Measurements from ENCODE around the gene DNAJC28. TPM values are rescaled to one million over a fixed set of nuclear protein-coding genes. Genes with fewer than 3 reads are reported as not detected.

Gene DNAJC28
- total RNA-seq, 3 donors from 2014 or later (not counting 1 experiment from before 2014, with no cell fraction given): 0.41 to 0.63 TPM; not detected in 1

GRCh38 chr21:33444499-33444898 is 47.0 kb downstream of the DNAJC28 start:
- Histone ChIP-seq H3K4me1 (ENCODE audit: control insufficient read depth, insufficient read depth, low read length) (peaks cover 10% of the 10 kb centered on the region), H3K36me3 (ENCODE audit: control insufficient read depth, insufficient read depth, low read length) (peaks cover 6% of the 10 kb centered on the region), H3K9me3 (ENCODE audit: control insufficient read depth, insufficient read depth, low read length) (no peaks in the 10 kb centered on the region), H3K27me3 (ENCODE audit: control insufficient read depth, insufficient read depth, low read length) (no peaks in the 10 kb centered on the region), H3K27ac (ENCODE audit: low read length) (no peak overlapping the region), H3K4me3 (ENCODE audit: low read length) (no peak overlapping the region)
- no peak overlapping the region for H3K27ac Mint-ChIP-seq
- H3K9me3 Mint-ChIP-seq: no peaks in the 10 kb centered on the region
- H3K27me3 Mint-ChIP-seq (ENCODE audit: low read depth in 2 of 2): no peaks in the 10 kb centered on the region
- DNase-seq (no peak), ATAC-seq (no peak)
- WGBS (ENCODE audit: insufficient coverage): 73% methylated on average over 2 of the region's 2 CpGs
- peaks cover 7% of the 10 kb centered on the region for H3K36me3 Mint-ChIP-seq
- H3K4me1 Mint-ChIP-seq: no peaks in the 10 kb centered on the region
- no peak for TF ChIP-seq CTCF (IDR thresholded peaks at IDR 0.05)
- H3K4me3 Mint-ChIP-seq: no peak overlapping the region
- intact Hi-C loops (cut with micrococcal nuclease): no loop called here

- Mint-ChIP-seq H3K27ac (no peak overlapping the region), H3K4me1 (no peaks in the 10 kb centered on the region), H3K27me3 (ENCODE audit: low read depth in 2 of 2) (no peaks in the 10 kb centered on the region), H3K36me3 (peaks cover 14% of the 10 kb centered on the region), H3K9me3 (no peaks in the 10 kb centered on the region), H3K4me3 (no peak overlapping the region)
- Histone ChIP-seq H3K27me3 (ENCODE audit: control insufficient read depth, insufficient read depth, low read length) (no peaks in the 10 kb centered on the region), H3K27ac (ENCODE audit: low read length) (peak overlapping the region; percentile 1), H3K36me3 (ENCODE audit: control insufficient read depth, insufficient read depth, low read length) (peaks cover 9% of the 10 kb centered on the region), H3K9me3 (ENCODE audit: control insufficient read depth, insufficient read depth, low read length) (no peaks in the 10 kb centered on the region), H3K4me1 (ENCODE audit: control insufficient read depth, insufficient read depth, low read length) (peaks cover 10% of the 10 kb centered on the region), H3K4me3 (ENCODE audit: low read length) (no peak overlapping the region)
- intact Hi-C loops (cut with micrococcal nuclease): no loop called here
- no peak for TF ChIP-seq CTCF (IDR thresholded peaks at IDR 0.05)
- WGBS (ENCODE audit: insufficient coverage): 92% methylated on average over 5 of the region's 5 CpGs
- DNase-seq: no peak
- no peak for ATAC-seq
Measured at GRCh38 chr21:33443194-33443593, 48.3 kb downstream of the DNAJC28 start.

GRCh38 chr21:33441489-33442477 is 49.7 kb downstream of the DNAJC28 start:
- Histone ChIP-seq H3K27ac (ENCODE audit: low read length) (peak overlapping the region; percentile 61), H3K4me3 (ENCODE audit: low read length) (no peak overlapping the region), H3K9me3 (ENCODE audit: control insufficient read depth, insufficient read depth, low read length) (no peaks in the 10 kb centered on the region), H3K4me1 (ENCODE audit: control insufficient read depth, insufficient read depth, low read length) (peaks cover 10% of the 10 kb centered on the region), H3K27me3 (ENCODE audit: control insufficient read depth, insufficient read depth, low read length) (no peaks in the 10 kb centered on the region), H3K36me3 (ENCODE audit: control insufficient read depth, insufficient read depth, low read length) (peaks cover 14% of the 10 kb centered on the region)
- no peak for ATAC-seq
- intact Hi-C loops (cut with micrococcal nuclease): no loop called here
- no peak for TF ChIP-seq CTCF (IDR thresholded peaks at IDR 0.05)
- 74% methylated on average over 11 of the region's 11 CpGs for WGBS (ENCODE audit: insufficient coverage)
- Mint-ChIP-seq H3K9me3 (no peaks in the 10 kb centered on the region), H3K4me1 (no peaks in the 10 kb centered on the region), H3K27ac (no peak overlapping the region), H3K36me3 (peaks cover 20% of the 10 kb centered on the region), H3K4me3 (no peak overlapping the region), H3K27me3 (ENCODE audit: low read depth in 2 of 2) (no peaks in the 10 kb centered on the region)
- DNase-seq: no peak

Other genes starting within 250 kb of the DNAJC28 start
- gene IL10RB, start 225.3 kb downstream of the DNAJC28 start, total RNA-seq: 10 to 100 TPM; 18.4 to 27.8 (median 27.3) TPM
- gene IFNAR1, start 166.7 kb downstream of the DNAJC28 start, total RNA-seq: 10 to 100 TPM; 15.0 to 21.3 (median 19.3) TPM
- gene IFNGR2, start 88.3 kb downstream of the DNAJC28 start, total RNA-seq: 10 to 100 TPM in 1 of 3 donors, 1 to 10 TPM in 2; 3.6 to 16.5 (median 8.6) TPM
- 10 to 100 TPM; 34.5 to 42.1 (median 40.5) TPM for gene TMEM50B, start 11.7 kb downstream of the DNAJC28 start, total RNA-seq
- 10 to 100 TPM; 33.4 to 53.1 (median 34.6) TPM for gene GART, start 50.4 kb upstream of the DNAJC28 start, total RNA-seq
- gene SON, start 51.3 kb upstream of the DNAJC28 start, total RNA-seq: 100 to 1,000 TPM; 348 to 442 (median 416) TPM
- 10 to 100 TPM; 17.0 to 18.3 (median 17.3) TPM for gene DONSON, start 97.0 kb upstream of the DNAJC28 start, total RNA-seq
- gene CRYZL1, start 150.0 kb upstream of the DNAJC28 start, total RNA-seq: 10 to 100 TPM; 25.8 to 32.8 (median 30.0) TPM
- gene ITSN1, start 150.8 kb upstream of the DNAJC28 start, total RNA-seq: 1 to 10 TPM; 1.5 to 5.1 (median 2.7) TPM